Transverse colon (tissue), 4 donors: ENCODE results near the gene RIN3. TPM values are rescaled to one million over a fixed set of nuclear protein-coding genes. Genes with fewer than 3 reads are reported as not detected.

Source experiments
- DNase-seq: peaks from one replicate; pipeline ENCODE4 v3.0.0-alpha.2; 2019
- H3K27ac ChIP-seq, 4 donors: fragments of 200-600 bp; sonication (generic); 2 replicates each; pipeline ENCODE4 v1.5.1; 2016 to 2018; ENCODE audit warnings: inconsistent platforms in 4 of 4
- H3K27me3 ChIP-seq: fragments of 200-600 bp; sonication (generic); 2 replicates; pipeline ENCODE4 v1.5.1; 2017; ENCODE audit warnings: inconsistent platforms
- H3K36me3 ChIP-seq, 4 donors: fragments of 200-600 bp; sonication (generic); 2 replicates each; pipeline ENCODE4 v1.5.1; 2017 to 2019; ENCODE audit warnings: inconsistent platforms in 4 of 4
- H3K4me1 ChIP-seq, 4 donors: fragments of 200-600 bp; sonication (generic); 2 replicates each; pipeline ENCODE4 v1.5.1; 2017 to 2020; ENCODE audit warnings: inconsistent platforms in 4 of 4
- H3K4me3 ChIP-seq, 4 donors: fragments of 200-600 bp; sonication (generic); 1 replicate in 1 of 4; 2 replicates in 3 of 4; pipeline versions ENCODE4 v1.5.1 to v1.6.1; 2017 to 2019; ENCODE audit warnings: inconsistent platforms in 4 of 4
- H3K9me3 ChIP-seq, 2 donors: fragments of 200-600 bp; sonication (generic); 2 replicates each; pipeline ENCODE4 v1.5.1; 2017 to 2019; ENCODE audit warnings: inconsistent platforms in 2 of 2
- EP300 ChIP-seq: sonication (generic); formaldehyde crosslinking; IDR thresholded peaks from one replicate; pipeline ENCODE4 v1.6.1; 2017; ENCODE audit warnings: antibody characterized with exemption, low read depth
- POLR2A ChIP-seq: fragments of 450-650 bp; IDR thresholded peaks from one replicate; pipeline ENCODE4 v1.6.1; 2016; ENCODE audit warnings: antibody characterized with exemption, mild to moderate bottlenecking, moderate library complexity
- POLR2AphosphoS5 ChIP-seq, 3 donors: sonication (generic); formaldehyde crosslinking; IDR thresholded peaks; one replicate each; pipeline ENCODE4 v1.6.1; 2016; ENCODE audit warnings: antibody characterized with exemption in 3 of 3
- WGBS, 2 donors: methylation state at CpG; one replicate each; pipeline ENCODE4 v1.1.5; 2018; ENCODE audit warnings: low coverage in 1 of 2; 5-methylcytosine and 5-hydroxymethylcytosine counted together
- in situ Hi-C, 4 donors: fragments of 200-750 bp; cut with MboI; loops; one replicate each; pipeline versions ENCODE4 v1.15.0 to v1.15.1; 2017; ENCODE audit warnings: low sequenced_read_pairs in 3 of 4, low pct_ligation_motif_present in 1 of 4, low pct_unique_long_range_greater_than_20kb in 1 of 4
- intact Hi-C: fragments of 100-400 bp; cut with DNase I; formaldehyde crosslinking; loops from one replicate; pipeline ENCODE4 v1.15.1; 2023; ENCODE audit warnings: low total_unique reads
- total RNA-seq, 4 donors: library from RNA; depleted of rRNA; stranded (reverse); fragments of >200 nt; gene quantifications; one replicate each; pipeline ENCODE4 v1.1.0, GENCODE V29; 2016
- TF ChIP-seq, protein P1 (sequence below), 5 experiments: fragments of 200-600 bp in 3 of 5; fragments of 450-650 bp in 2 of 5; sonication (generic) in 3 of 5; IDR thresholded peaks; 1 replicate in 2 of 5; 2 replicates in 3 of 5; pipeline ENCODE4 v1.5.1; 2016 to 2017; ENCODE audit warnings: antibody characterized with exemption in 5 of 5, inconsistent platforms in 3 of 5, mild to moderate bottlenecking in 2 of 5, moderate library complexity in 1 of 5

The RIN3 gene
- total RNA-seq, 4 donors from 2014 or later = 16.2 to 24.3 (median 20.7) TPM

GRCh38 chr14:92630367-92630766 is 116.8 kb downstream of the RIN3 start:
- in situ Hi-C loops = no loop called here
- no peak overlapping the region for H3K27ac ChIP-seq
- H3K36me3 ChIP-seq = peaks cover 0 to 4% (median 2%) of the 10 kb centered on the region in 4 donors
- WGBS, 2 donors = 89% methylated on average over 2 of the region's 2 CpGs; no CpG with 5 or more reads in 1 of the 2 donors
- TF ChIP-seq POLR2AphosphoS5 (IDR thresholded peaks at IDR 0.05) = no peak
- TF ChIP-seq, protein P1, sequence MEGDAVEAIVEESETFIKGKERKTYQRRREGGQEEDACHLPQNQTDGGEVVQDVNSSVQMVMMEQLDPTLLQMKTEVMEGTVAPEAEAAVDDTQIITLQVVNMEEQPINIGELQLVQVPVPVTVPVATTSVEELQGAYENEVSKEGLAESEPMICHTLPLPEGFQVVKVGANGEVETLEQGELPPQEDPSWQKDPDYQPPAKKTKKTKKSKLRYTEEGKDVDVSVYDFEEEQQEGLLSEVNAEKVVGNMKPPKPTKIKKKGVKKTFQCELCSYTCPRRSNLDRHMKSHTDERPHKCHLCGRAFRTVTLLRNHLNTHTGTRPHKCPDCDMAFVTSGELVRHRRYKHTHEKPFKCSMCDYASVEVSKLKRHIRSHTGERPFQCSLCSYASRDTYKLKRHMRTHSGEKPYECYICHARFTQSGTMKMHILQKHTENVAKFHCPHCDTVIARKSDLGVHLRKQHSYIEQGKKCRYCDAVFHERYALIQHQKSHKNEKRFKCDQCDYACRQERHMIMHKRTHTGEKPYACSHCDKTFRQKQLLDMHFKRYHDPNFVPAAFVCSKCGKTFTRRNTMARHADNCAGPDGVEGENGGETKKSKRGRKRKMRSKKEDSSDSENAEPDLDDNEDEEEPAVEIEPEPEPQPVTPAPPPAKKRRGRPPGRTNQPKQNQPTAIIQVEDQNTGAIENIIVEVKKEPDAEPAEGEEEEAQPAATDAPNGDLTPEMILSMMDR (IDR thresholded peaks at IDR 0.05) = no peak
- no peak for TF ChIP-seq POLR2A
- TF ChIP-seq EP300 = no peak
- no peak for DNase-seq
- no peaks in the 10 kb centered on the region for H3K27me3 ChIP-seq
- peaks cover 15% of the 10 kb centered on the region in 2 donors for H3K9me3 ChIP-seq
- intact Hi-C loops = no loop called here
- no peak overlapping the region for H3K4me3 ChIP-seq
- peaks cover 0 to 8% (median 0%) of the 10 kb centered on the region in 4 donors for H3K4me1 ChIP-seq

DNA sequence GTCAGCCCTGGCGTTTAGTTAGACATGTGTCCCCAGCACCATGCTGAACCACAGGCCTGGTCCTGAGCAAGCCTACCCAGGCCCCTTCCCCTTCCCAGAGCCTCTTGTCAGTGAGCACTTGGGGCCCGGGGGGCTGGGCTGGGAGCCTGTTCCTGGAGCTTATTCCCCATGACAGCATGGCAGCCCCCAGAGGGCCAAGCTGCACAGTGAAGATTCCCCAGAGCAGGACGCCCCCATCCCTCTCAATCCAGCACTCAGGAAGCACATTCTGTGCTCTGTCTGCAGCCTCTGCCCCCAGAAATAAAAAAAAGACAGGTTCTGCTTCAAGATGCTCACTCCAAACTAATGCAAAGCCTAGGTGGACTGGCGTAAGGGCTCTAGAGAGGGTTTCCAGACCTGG is 117.5 kb downstream of the RIN3 start:
- DNase-seq = no peak
- peaks cover 0 to 4% (median 2%) of the 10 kb centered on the region in 4 donors for H3K36me3 ChIP-seq
- intact Hi-C loops (no loop called here), in situ Hi-C loops (no loop called here)
- no peak overlapping the region for H3K27ac ChIP-seq
- 91% methylated on average over 4 of the region's 4 CpGs; no CpG with 5 or more reads in 1 of the 2 donors for WGBS, 2 donors
- peaks cover 15% of the 10 kb centered on the region in 2 donors for H3K9me3 ChIP-seq
- H3K27me3 ChIP-seq = no peaks in the 10 kb centered on the region
- peaks cover 0 to 8% (median 0%) of the 10 kb centered on the region in 4 donors for H3K4me1 ChIP-seq
- H3K4me3 ChIP-seq = no peak overlapping the region
- TF ChIP-seq EP300 = no peak
- no peak for TF ChIP-seq POLR2A
- TF ChIP-seq, protein P1 (IDR thresholded peaks at IDR 0.05) = no peak
- no peak for TF ChIP-seq POLR2AphosphoS5 (IDR thresholded peaks at IDR 0.05)

- Histone ChIP-seq H3K4me3 (no peak overlapping the region), H3K4me1 (peaks cover 0 to 8% (median 0%) of the 10 kb centered on the region in 4 donors), H3K27ac (peak overlapping the region in 2 of 4 donors; percentile 17 to 34), H3K36me3 (no peaks in the 10 kb centered on the region), H3K9me3 (peaks cover 2 to 4% of the 10 kb centered on the region in 2 donors), H3K27me3 (no peaks in the 10 kb centered on the region)
- 87% methylated on average over 15 of the region's 15 CpGs; no CpG with 5 or more reads in 1 of the 2 donors for WGBS, 2 donors
- intact Hi-C loops (no loop called here), in situ Hi-C loops (no loop called here)
- TF ChIP-seq POLR2A (no peak), POLR2AphosphoS5 (IDR thresholded peaks at IDR 0.05) (no peak), EP300 (no peak)
- TF ChIP-seq, protein P1 (IDR thresholded peaks at IDR 0.05) = no peak
- DNase-seq = no peak
Measured at GRCh38 chr14:92632546-92633273, 119.1 kb downstream of the RIN3 start.

DNA sequence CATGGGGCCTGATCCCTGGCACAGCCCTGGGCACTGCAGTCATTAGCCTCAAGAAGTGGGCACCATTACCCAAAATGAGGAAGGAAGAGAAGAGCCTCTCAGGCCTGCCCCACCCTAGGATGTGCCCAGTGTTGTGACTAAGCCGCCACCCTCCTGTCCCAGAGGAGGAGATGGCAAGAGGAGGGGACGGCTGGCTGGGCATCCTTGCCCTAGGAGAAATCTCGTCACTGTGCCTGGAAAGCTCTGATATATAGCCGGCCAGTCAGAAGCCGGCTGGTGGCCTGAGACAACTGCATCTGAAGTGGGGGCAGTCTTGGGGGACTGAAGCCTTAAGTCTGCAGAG is 119.7 kb downstream of the RIN3 start:
- intact Hi-C loops (no loop called here), in situ Hi-C loops (no loop called here)
- H3K36me3 ChIP-seq = no peaks in the 10 kb centered on the region
- WGBS, 2 donors = 78% methylated on average over 5 of the region's 5 CpGs; no CpG with 5 or more reads in 1 of the 2 donors
- H3K27ac ChIP-seq = peak overlapping the region in 2 of 4 donors; percentile 17 to 34
- peaks cover 0 to 8% (median 0%) of the 10 kb centered on the region in 4 donors for H3K4me1 ChIP-seq
- no peaks in the 10 kb centered on the region for H3K9me3 ChIP-seq
- H3K4me3 ChIP-seq = no peak overlapping the region
- H3K27me3 ChIP-seq = no peaks in the 10 kb centered on the region
- no peak for DNase-seq
- TF ChIP-seq POLR2AphosphoS5 (IDR thresholded peaks at IDR 0.05) (no peak), EP300 (no peak), POLR2A (no peak)
- TF ChIP-seq, protein P1 (IDR thresholded peaks at IDR 0.05) = no peak
